ENCODE measurements around the gene IL1A.

IL1A gene

GRCh38 chr2:112809112-112809511 lies 24.8 kb upstream of the IL1A start:
- no peak for ATAC-seq
- TF ChIP-seq POU6F1 (CRISPR knock-in tag; IDR thresholded peaks at IDR 0.05; ENCODE audit: borderline replicate concordance, low read depth) (no peak), PATZ1 (CRISPR knock-in tag; IDR thresholded peaks at IDR 0.05; ENCODE audit: borderline replicate concordance) (no peak), BACH2 (CRISPR knock-in tag; IDR thresholded peaks at IDR 0.05; ENCODE audit: borderline replicate concordance) (no peak), SNAI2 (CRISPR knock-in tag; IDR thresholded peaks at IDR 0.05) (no peak)

GRCh38 chr2:112807233-112807807 lies 23.0 kb upstream of the IL1A start:
- ATAC-seq, result no peak
- no peak for TF ChIP-seq ZNF70 (CRISPR knock-in tag; IDR thresholded peaks at IDR 0.05)
- no peak for TF ChIP-seq TCF4 (CRISPR knock-in tag; IDR thresholded peaks at IDR 0.05; ENCODE audit: borderline replicate concordance)
- no peak for TF ChIP-seq CSDC2 (CRISPR knock-in tag; IDR thresholded peaks at IDR 0.05)
- no peak for TF ChIP-seq OSR1 (CRISPR knock-in tag; IDR thresholded peaks at IDR 0.05)
- TF ChIP-seq PATZ1 (CRISPR knock-in tag; IDR thresholded peaks at IDR 0.05; ENCODE audit: borderline replicate concordance), result no peak
- TF ChIP-seq ESRRG (CRISPR knock-in tag; IDR thresholded peaks at IDR 0.05), result no peak
- TF ChIP-seq ZFP30 (CRISPR knock-in tag; IDR thresholded peaks at IDR 0.05), result no peak
- no peak for TF ChIP-seq ZNF565 (CRISPR knock-in tag; conservative IDR thresholded peaks at IDR 0.05; ENCODE audit: low read depth)
- no peak for TF ChIP-seq TSHZ2 (CRISPR knock-in tag; IDR thresholded peaks at IDR 0.05)
- TF ChIP-seq TOX (CRISPR knock-in tag; IDR thresholded peaks at IDR 0.05; ENCODE audit: borderline replicate concordance), result no peak
- no peak for TF ChIP-seq ZC3H10 (CRISPR knock-in tag; IDR thresholded peaks at IDR 0.05)

GRCh38 chr2:112805542-112805941 lies 21.2 kb upstream of the IL1A start:
- no peak for ATAC-seq
- TF ChIP-seq ZC3H10 (CRISPR knock-in tag; IDR thresholded peaks at IDR 0.05) (no peak), RARB (CRISPR knock-in tag; IDR thresholded peaks at IDR 0.05) (no peak), BACH2 (CRISPR knock-in tag; IDR thresholded peaks at IDR 0.05; ENCODE audit: borderline replicate concordance) (no peak), PATZ1 (CRISPR knock-in tag; IDR thresholded peaks at IDR 0.05; ENCODE audit: borderline replicate concordance) (no peak), ZNF70 (CRISPR knock-in tag; IDR thresholded peaks at IDR 0.05) (no peak)

GRCh38 chr2:112803691-112804521 lies 19.6 kb upstream of the IL1A start:
- peak; percentile 56; the same call in 2 of the 3 replicates for ATAC-seq
- no peak for TF ChIP-seq ARNTL (CRISPR knock-in tag; IDR thresholded peaks at IDR 0.05; ENCODE audit: borderline replicate concordance, low read depth)
- TF ChIP-seq SNAI2 (CRISPR knock-in tag; IDR thresholded peaks at IDR 0.05), result no peak
- no peak for TF ChIP-seq ZNF70 (CRISPR knock-in tag; IDR thresholded peaks at IDR 0.05)
- TF ChIP-seq ISL1 (CRISPR knock-in tag; IDR thresholded peaks at IDR 0.05), result no peak
- no peak for TF ChIP-seq OSR1 (CRISPR knock-in tag; IDR thresholded peaks at IDR 0.05)
- no peak for TF ChIP-seq CSRNP3 (CRISPR knock-in tag; IDR thresholded peaks at IDR 0.05)
- TF ChIP-seq TOX (CRISPR knock-in tag; IDR thresholded peaks at IDR 0.05; ENCODE audit: borderline replicate concordance), result no peak
- TF ChIP-seq, protein P1, sequence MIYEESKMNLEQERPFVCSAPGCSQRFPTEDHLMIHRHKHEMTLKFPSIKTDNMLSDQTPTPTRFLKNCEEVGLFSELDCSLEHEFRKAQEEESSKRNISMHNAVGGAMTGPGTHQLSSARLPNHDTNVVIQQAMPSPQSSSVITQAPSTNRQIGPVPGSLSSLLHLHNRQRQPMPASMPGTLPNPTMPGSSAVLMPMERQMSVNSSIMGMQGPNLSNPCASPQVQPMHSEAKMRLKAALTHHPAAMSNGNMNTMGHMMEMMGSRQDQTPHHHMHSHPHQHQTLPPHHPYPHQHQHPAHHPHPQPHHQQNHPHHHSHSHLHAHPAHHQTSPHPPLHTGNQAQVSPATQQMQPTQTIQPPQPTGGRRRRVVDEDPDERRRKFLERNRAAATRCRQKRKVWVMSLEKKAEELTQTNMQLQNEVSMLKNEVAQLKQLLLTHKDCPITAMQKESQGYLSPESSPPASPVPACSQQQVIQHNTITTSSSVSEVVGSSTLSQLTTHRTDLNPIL (CRISPR knock-in tag; IDR thresholded peaks at IDR 0.05; ENCODE audit: low read depth), result no peak
- TF ChIP-seq ZNF565 (CRISPR knock-in tag; conservative IDR thresholded peaks at IDR 0.05; ENCODE audit: low read depth), result no peak
- no peak for TF ChIP-seq TCF4 (CRISPR knock-in tag; IDR thresholded peaks at IDR 0.05; ENCODE audit: borderline replicate concordance)
